ENCODE measurements around the gene ASCL1.

ASCL1 gene

DNA sequence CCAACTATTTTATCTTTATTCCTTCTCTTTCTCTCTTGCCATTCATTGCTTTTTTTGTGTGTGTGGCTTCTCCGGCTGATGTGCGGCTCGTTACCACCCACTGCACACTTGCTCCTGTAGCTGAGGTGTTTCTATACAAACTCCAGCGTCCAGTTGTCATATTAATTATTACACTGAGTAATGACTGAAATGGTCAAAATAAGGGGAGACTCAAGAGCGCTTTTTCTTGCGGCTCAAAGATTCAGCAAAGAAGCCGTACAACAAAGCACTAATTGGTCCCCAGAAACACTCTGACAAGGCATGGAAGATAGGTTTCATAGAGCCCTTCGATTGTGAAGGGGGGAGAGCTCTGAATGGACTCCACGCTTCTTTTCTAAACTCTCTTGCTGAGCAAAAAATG lies 5.6 kb upstream of the ASCL1 start:
- no peak for DNase-seq (ENCODE audit: low spot score)

- no peak for DNase-seq (ENCODE audit: low spot score)
Observed at GRCh38 chr12:102953221-102953620, 4.3 kb upstream of the ASCL1 start.

- DNase-seq (ENCODE audit: low spot score), result no peak
Observed at GRCh38 chr12:102954134-102954533, 3.3 kb upstream of the ASCL1 start.

- no peak for DNase-seq (ENCODE audit: low spot score)
Observed at GRCh38 chr12:102955926-102956737, 1.3 kb upstream of the ASCL1 start.

DNA sequence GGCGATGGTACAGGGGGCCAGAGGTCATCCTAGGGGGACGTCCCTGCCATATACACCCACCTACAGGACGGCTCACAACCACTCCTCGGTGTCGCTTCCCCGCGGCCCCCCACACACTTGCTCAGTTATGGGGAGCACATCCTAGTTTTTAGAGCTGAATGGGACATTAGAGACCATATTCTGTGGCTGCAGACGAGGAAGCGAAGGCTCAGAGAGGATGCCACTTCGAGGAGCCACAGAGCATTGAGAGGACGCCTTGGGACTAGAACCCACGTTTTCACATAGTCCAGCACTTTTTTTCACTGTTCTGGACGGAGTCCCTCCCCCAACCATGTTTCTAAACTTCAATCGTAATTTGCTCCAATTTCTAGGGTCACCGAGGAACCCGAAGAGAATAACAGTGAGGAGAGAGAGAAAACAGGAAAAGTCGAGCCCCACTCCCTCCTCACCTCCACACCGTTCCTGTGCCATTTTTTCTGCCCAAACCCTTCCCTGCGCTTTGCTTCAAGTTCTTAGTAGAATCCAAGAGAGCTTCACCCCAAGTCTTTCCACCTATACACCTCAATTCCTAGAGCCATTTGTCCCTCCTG lies 641 bp upstream of the ASCL1 start:
- no peak for DNase-seq (ENCODE audit: low spot score)

DNA sequence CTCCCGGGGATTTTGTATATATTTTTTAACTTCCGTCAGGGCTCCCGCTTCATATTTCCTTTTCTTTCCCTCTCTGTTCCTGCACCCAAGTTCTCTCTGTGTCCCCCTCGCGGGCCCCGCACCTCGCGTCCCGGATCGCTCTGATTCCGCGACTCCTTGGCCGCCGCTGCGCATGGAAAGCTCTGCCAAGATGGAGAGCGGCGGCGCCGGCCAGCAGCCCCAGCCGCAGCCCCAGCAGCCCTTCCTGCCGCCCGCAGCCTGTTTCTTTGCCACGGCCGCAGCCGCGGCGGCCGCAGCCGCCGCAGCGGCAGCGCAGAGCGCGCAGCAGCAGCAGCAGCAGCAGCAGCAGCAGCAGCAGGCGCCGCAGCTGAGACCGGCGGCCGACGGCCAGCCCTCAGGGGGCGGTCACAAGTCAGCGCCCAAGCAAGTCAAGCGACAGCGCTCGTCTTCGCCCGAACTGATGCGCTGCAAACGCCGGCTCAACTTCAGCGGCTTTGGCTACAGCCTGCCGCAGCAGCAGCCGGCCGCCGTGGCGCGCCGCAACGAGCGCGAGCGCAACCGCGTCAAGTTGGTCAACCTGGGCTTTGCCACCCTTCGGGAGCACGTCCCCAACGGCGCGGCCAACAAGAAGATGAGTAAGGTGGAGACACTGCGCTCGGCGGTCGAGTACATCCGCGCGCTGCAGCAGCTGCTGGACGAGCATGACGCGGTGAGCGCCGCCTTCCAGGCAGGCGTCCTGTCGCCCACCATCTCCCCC lies 777 bp downstream of the ASCL1 start:
- DNase-seq (ENCODE audit: low spot score), result peak; percentile 11

GRCh38 chr12:102958830-102959176 lies 1.3 kb downstream of the ASCL1 start:
- DNase-seq (ENCODE audit: low spot score), result no peak

DNA sequence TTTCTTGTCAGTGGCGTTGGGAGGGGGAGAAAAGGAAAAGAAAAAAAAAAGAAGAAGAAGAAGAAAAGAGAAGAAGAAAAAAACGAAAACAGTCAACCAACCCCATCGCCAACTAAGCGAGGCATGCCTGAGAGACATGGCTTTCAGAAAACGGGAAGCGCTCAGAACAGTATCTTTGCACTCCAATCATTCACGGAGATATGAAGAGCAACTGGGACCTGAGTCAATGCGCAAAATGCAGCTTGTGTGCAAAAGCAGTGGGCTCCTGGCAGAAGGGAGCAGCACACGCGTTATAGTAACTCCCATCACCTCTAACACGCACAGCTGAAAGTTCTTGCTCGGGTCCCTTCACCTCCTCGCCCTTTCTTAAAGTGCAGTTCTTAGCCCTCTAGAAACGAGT lies 1.9 kb downstream of the ASCL1 start:
- no peak for DNase-seq (ENCODE audit: low spot score)

DNA sequence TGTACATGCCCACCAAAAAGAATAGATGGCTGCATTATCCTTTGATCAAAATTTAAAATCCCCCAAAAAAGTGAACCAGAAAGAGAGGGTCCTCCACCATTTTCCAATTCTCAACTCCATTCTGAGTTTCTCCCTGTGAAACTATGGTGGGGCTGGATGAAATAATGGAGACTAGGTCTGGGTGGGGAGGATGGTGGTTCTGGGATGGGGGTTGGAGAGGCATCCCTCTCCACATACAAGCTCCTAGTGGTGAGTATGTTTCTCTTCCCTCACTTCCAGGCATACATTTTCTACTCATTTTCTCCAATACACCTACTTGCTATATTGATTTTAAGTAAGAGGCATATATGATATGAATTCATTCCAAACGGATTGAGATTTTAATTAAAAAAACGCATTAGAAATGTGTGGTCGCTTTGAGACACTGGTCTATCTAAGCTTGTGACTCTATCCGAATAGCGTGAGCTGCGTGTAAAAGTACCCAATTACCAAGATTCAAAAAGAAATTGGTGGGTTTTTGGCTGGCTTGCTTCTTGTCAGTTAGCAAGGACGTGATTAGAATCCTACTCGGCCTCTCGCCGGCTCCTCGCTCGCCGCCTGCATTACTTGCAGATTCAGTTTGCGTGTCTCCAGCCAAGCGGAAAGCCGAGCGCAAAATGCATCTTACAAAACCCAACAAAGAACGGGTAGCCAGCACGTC lies 3.4 kb downstream of the ASCL1 start:
- DNase-seq (ENCODE audit: low spot score), result no peak

- no peak for DNase-seq (ENCODE audit: low spot score)
Observed at GRCh38 chr12:102961466-102961855, 4.0 kb downstream of the ASCL1 start.

- DNase-seq (ENCODE audit: low spot score), result no peak
Observed at GRCh38 chr12:102962532-102962931, 5.1 kb downstream of the ASCL1 start.

DNA sequence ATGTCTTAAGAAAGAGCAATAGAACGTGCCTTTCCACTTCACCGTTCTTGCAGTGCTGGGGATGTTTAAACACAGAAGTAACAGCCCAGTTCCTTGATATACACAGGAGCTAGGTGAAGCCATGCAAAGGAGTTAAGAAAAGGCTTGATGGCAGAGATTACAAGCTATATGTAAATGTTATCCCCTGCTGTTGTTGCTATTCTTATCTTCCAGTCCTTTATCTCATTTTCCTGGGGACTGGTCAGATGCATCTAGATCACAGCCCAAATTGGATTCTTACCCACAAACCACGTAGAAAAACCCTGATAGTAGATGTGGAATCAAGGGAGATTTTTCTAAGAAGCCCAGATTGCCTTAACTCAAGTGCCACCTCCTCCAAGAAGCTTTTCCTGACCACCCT lies 5.5 kb downstream of the ASCL1 start:
- DNase-seq (ENCODE audit: low spot score), result no peak

DNA sequence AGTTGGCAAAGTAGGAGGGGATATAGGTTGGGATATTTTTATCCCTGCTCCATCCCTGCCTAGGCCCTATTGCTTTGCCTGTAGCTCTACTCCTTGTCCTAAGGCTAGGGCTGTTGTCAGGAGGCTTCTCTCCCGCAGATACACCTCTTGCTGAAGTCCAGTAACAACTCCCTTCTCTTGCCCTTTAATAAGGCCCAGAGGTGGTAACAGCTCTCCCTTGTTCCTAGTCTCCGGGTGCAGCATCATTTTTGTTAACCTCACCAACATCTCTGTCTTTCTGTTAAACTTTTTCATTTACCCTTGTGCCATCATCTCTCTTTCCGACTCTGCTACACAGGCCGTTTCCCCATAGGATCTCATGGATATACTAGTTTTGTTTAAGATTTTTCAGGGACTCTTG lies 6.3 kb downstream of the ASCL1 start:
- no peak for DNase-seq (ENCODE audit: low spot score)

- no peak for DNase-seq (ENCODE audit: low spot score)
Observed at GRCh38 chr12:102964872-102965271, 7.4 kb downstream of the ASCL1 start.

DNA sequence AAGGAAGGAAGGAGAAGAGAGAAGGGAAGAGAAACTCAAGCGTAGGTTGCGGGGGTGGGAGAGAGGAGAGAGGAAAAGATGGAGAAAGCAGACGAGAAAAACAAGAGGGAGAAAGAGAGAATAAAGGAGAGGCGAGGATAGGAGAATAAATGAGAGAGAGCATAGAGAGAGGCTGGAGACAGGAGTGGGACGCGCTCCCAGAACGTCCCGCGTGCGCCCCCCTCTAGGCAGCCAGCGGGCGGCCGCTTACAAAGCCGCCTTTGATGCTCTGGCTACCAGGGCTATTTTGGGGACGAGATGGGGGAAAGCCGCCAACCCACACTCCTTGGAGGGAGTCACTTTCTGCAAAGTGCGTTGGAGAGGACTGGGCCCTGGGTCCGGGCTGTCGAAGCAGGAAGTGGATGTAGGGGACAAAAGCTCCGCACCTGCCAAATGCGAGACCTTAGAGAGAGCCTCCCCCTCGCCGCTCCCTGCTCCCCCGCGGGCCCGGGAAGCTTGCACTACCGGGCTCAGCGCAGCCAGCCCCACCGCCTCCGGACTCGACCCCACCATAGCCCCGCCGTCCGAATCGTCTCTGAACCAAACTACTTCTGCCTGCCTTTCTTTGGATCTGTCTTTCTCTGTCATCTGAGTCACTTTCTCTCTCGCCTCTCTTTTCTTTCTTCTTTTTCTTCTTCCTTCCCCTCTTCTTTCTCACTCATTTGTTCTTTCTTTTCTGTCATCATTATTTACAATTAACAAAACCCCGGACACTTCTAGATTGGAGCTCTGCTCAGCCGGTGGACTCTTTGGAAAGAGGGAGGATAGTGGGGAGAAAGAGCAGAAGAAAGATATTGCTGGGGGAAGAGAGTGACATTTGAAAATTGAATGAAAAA lies 8.0 kb downstream of the ASCL1 start:
- DNase-seq (ENCODE audit: low spot score), result no peak

DNA sequence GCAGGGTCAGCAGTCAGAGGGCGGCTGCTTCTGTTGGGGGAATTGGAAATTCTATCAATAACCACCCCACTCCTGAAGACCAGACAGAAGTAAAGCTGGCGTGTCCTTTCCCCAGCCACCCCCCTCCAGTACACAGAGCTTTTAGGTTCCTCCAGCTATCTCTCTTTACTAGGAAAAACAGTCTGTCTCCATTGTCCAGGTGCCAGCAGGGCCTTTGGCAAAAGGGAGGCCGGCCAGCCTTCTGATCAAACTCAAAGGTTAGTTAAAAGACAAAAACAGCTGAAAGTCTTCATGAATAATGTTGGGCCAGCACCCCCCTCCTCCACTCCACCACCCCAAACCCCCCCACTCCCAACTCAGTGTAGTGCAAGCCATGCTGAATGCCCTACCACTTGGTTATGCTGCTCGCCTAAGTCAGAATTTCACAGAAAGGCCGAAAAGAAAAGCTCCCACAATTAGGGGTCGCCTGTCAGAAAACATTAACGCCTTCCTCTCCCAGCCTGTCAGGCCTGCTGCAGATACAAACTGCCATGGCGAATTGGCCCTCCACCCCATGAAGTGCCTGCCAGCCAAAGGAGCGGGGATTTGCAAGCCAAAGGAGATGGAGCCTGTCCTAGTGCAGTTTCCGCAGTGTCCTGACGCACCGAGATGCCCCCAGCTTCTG lies 8.9 kb downstream of the ASCL1 start:
- no peak for DNase-seq (ENCODE audit: low spot score)

GRCh38 chr12:102970780-102971179 lies 13.3 kb downstream of the ASCL1 start:
- no peak for DNase-seq (ENCODE audit: low spot score)

DNA sequence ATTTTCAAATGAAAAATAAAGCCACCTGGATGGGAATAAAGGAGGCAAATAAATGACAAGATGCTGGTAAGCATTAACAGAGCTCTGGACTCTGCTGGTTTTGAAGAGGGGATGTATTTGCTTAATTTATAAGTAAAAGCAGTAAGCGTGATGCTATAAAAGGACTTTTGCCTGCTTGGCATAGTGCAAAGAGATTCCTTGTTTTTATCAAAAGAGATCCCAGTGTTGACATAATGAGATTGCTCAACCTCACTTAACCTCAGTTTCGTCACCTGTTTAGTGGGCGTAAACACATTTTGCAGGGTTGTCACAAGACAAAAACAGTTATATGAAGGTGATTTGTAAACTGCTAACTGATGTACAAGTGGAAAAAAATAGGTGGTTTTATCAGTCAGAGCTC lies 13.8 kb downstream of the ASCL1 start:
- DNase-seq (ENCODE audit: low spot score), result no peak

DNA sequence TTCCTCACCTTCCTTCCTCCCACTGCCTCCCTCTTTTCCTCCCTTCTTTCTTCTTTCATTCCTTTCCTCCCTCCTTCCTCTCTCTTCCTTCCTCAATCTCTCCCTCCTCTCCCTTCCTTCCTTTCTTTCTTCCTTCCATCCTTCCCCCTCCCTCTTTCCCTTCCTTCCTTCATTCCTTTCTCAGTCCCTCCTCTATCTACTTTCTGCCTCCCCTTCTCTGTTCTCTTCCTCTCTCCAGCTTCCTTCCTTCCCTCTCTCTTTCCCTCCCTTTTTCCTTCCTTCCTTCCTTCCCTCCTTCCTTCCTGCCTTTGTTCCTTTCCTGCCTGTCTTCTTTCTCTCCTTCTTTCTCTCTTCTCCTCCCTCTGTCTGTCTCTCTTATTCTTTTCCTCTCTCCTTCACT lies 16.1 kb downstream of the ASCL1 start:
- DNase-seq (ENCODE audit: low spot score), result no peak

- no peak for DNase-seq (ENCODE audit: low spot score)
Observed at GRCh38 chr12:102976609-102977280, 19.3 kb downstream of the ASCL1 start.

Measured in kidney capillary endothelial cell (primary cell).